CD8-positive, alpha-beta memory T cell (primary cell): ENCODE results near the gene LRRC14B. TPM values are rescaled to one million over a fixed set of nuclear protein-coding genes. Genes with fewer than 3 reads are reported as not detected.
A peak's percentile ranks its signal among the peaks of the same experiment; 100 is the strongest.

Experiments used
- CTCF ChIA-PET: fragments of 350-600 bp; sonication (Branson Sonifier 250); formaldehyde crosslinking; loops from one replicate; lab custom pipeline; 2021; ENCODE audit warnings: antibody characterized with exemption; lab: Charles Lee
- POLR2A ChIA-PET: fragments of 350-600 bp; sonication (Branson Sonifier 250); formaldehyde crosslinking; loops from one replicate; lab custom pipeline; 2021; ENCODE audit warnings: antibody characterized with exemption; lab: Charles Lee
- DNase-seq, 5 donors: peaks; one replicate each; pipeline versions ENCODE4 v3.0.0 to v3.0.0-alpha.2; 2020 to 2022; ENCODE audit warnings: mixed read lengths in 1 of 5
- H3K27ac ChIP-seq: one replicate; pipeline ENCODE4 v1.7.0; 2013; ENCODE audit warnings: low read depth, mild to moderate bottlenecking, low read length, moderate library complexity
- H3K27me3 ChIP-seq: 2 replicates; pipeline ENCODE4 v1.7.0; 2013; ENCODE audit warnings: low read length, mild to moderate bottlenecking; ENCODE audit not compliant: insufficient read depth, poor library complexity, severe bottlenecking
- H3K36me3 ChIP-seq: 2 replicates; pipeline ENCODE4 v1.7.0; 2013; ENCODE audit warnings: mild to moderate bottlenecking, low read length, moderate library complexity; ENCODE audit not compliant: insufficient read depth
- H3K4me1 ChIP-seq: 2 replicates; pipeline ENCODE4 v1.7.0; 2013; ENCODE audit warnings: mild to moderate bottlenecking, low read length, moderate library complexity; ENCODE audit not compliant: insufficient read depth
- H3K4me3 ChIP-seq: 2 replicates; pipeline ENCODE4 v1.7.0; 2013; ENCODE audit warnings: mild to moderate bottlenecking, low read length
- H3K9me3 ChIP-seq: 2 replicates; pipeline ENCODE4 v1.7.0; 2013; ENCODE audit warnings: mild to moderate bottlenecking, low read length
- H3K27ac Mint-ChIP-seq, 8 donors: one replicate each; pipeline ENCODE4 v1.8.0; 2020 to 2021; ENCODE audit warnings: mixed read lengths in 8 of 8, mild to moderate bottlenecking in 6 of 8, inconsistent platforms in 3 of 8, moderate library complexity in 3 of 8
- H3K27me3 Mint-ChIP-seq, 2 donors: one replicate each; pipeline ENCODE4 v1.8.0; 2020 to 2021; ENCODE audit warnings: mixed read lengths in 2 of 2, mild to moderate bottlenecking in 1 of 2, moderate library complexity in 1 of 2
- H3K36me3 Mint-ChIP-seq, 3 donors: one replicate each; pipeline ENCODE4 v1.8.0; 2020 to 2021; ENCODE audit warnings: mixed read lengths in 3 of 3, inconsistent platforms in 1 of 3, mild to moderate bottlenecking in 1 of 3
- H3K4me1 Mint-ChIP-seq, 3 donors: one replicate each; pipeline ENCODE4 v1.8.0; 2020 to 2021; ENCODE audit warnings: mixed read lengths in 3 of 3, inconsistent platforms in 1 of 3, mild to moderate bottlenecking in 1 of 3
- H3K4me3 Mint-ChIP-seq, 7 donors: one replicate each; pipeline ENCODE4 v1.8.0; 2020 to 2021; ENCODE audit warnings: mixed read lengths in 7 of 7, mild to moderate bottlenecking in 6 of 7, moderate library complexity in 4 of 7, inconsistent platforms in 2 of 7
- H3K9me3 Mint-ChIP-seq, 5 donors: one replicate each; pipeline ENCODE4 v1.8.0; 2020 to 2022; ENCODE audit warnings: mixed read lengths in 5 of 5, mild to moderate bottlenecking in 3 of 5, moderate library complexity in 2 of 5, inconsistent platforms in 1 of 5
- polyA plus RNA-seq: library from polyadenylated mRNA; unstranded; fragments of 300-500 nt; fragmentation: Illumina TruSeq; gene quantifications from one replicate; pipeline ENCODE4 v1.2.3, GENCODE V29; 2021
- total RNA-seq, 2 experiments: library from RNA; stranded (reverse); gene quantifications; one replicate each; pipeline ENCODE4 v1.2.3, GENCODE V29; 2021

The LRRC14B gene
- total and polyA plus RNA-seq, 3 experiments from 2014 or later = not detected

DNA sequence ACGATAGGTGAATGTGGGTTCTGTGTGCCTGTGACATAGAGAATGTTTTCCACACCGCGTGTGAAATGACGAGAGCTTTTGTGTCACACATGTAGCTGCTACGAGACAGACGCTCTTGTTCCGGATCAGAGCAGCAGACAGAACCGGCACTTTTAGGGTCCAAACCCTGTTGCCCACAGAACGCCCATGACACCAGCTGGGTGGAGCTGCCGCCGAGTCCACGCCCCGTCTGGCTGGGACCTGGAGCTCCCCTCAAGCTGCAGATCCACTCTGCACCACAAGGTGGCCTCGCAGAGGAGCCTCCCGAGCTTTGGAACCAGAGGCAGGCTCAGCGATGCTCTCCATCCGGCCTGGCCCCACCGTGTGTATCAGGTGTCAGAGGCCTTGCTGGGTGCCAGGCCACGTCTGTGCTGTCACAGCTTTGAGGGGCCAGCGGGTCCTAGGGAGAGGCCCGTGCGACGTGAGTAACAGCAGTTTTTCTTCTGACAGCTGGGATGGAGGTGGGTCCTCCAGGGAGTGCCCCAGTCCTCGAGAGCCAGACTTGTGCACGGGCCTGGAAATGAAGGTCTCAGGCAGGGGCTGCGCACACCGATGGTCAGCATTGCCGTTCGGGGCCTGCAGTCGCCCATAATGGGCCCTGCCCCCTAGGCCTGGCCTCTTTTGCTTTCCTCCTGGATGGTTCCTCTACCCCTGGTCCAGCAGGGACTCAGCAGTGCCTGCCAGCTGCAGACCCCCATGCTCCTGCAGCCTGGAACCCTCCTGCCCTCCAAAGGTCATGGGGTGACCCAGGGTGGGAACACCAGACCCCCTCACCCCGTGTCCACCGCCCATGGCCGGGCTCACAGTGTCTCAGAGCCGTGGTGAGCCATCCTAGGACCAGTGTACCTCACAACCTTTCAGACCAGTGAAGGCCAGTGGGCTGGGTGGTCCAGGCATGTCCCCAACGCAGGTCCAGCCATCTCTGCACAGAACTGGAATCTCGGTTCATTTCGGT lies 2.5 kb upstream of the LRRC14B start:
- peaks cover 6 to 11% (median 6%) of the 10 kb centered on the region in 3 donors for H3K4me1 Mint-ChIP-seq
- H3K9me3 Mint-ChIP-seq = no peaks in the 10 kb centered on the region
- peak overlapping the region in 5 of 8 donors; percentile 6 to 83 (median 21) for H3K27ac Mint-ChIP-seq
- CTCF ChIA-PET = interaction anchor here (0.8 to 1.8 kb wide), 14 partner anchors 8 to 242 kb away, joined by 3 to 10 read pairs (median 4); partner anchors contain the start of genes CCDC127, PDCD6 and SDHA
- H3K9me3 ChIP-seq = no peaks in the 10 kb centered on the region
- H3K4me1 ChIP-seq = peaks cover 5% of the 10 kb centered on the region
- peak overlapping the region in 5 of 7 donors; percentile 42 to 72 (median 57) for H3K4me3 Mint-ChIP-seq
- H3K36me3 Mint-ChIP-seq = no peaks in the 10 kb centered on the region
- no peak overlapping the region for H3K27ac ChIP-seq
- no peaks in the 10 kb centered on the region for H3K36me3 ChIP-seq
- peaks cover 5 to 12% of the 10 kb centered on the region in 2 donors for H3K27me3 Mint-ChIP-seq
- POLR2A ChIA-PET = interaction anchor here (0.9 kb wide), 2 partner anchors 29 to 30 kb away, joined by 4 to 5 read pairs; partner anchors contain the start of genes CCDC127 and SDHA
- peak; percentile 79 to 90 (median 81) for DNase-seq
- H3K27me3 ChIP-seq = peaks cover 5% of the 10 kb centered on the region
- H3K4me3 ChIP-seq = no peak overlapping the region

DNA sequence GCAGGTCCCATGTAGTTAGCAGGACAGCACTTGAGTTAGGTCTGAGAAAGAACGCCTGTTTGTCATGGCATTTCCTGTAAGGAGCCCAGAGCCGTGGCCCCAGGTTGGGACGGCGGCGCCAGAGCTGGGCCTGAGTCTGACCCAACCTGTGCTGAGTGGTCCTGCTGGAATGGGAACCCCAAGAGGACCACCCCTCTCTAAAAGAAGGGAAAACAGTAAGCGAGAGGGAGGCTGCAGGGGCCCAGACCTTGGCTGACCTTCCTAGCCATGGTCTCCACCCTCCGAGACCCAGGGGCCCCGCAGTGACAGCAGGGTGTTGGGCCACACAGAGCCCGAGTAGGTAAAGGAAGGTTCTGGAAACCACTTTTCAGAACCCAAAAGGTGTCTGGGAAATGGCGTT lies 1.8 kb upstream of the LRRC14B start:
- H3K4me1 Mint-ChIP-seq = peaks cover 6 to 11% (median 6%) of the 10 kb centered on the region in 3 donors
- peaks cover 5 to 12% of the 10 kb centered on the region in 2 donors for H3K27me3 Mint-ChIP-seq
- no peak overlapping the region for H3K27ac Mint-ChIP-seq
- no peaks in the 10 kb centered on the region for H3K36me3 Mint-ChIP-seq
- H3K4me3 Mint-ChIP-seq = no peak overlapping the region
- Histone ChIP-seq H3K4me3 (no peak overlapping the region), H3K36me3 (no peaks in the 10 kb centered on the region), H3K4me1 (peaks cover 5% of the 10 kb centered on the region), H3K9me3 (no peaks in the 10 kb centered on the region), H3K27ac (no peak overlapping the region), H3K27me3 (peaks cover 5% of the 10 kb centered on the region)
- POLR2A ChIA-PET = no interaction called here
- CTCF ChIA-PET = interaction anchor here (1.6 kb wide), 1 partner anchor 56 kb away, joined by 3 read pairs; no protein-coding TSS in a partner anchor
- no peaks in the 10 kb centered on the region for H3K9me3 Mint-ChIP-seq
- peak in 1 of 5 donors; percentile 30 for DNase-seq

DNA sequence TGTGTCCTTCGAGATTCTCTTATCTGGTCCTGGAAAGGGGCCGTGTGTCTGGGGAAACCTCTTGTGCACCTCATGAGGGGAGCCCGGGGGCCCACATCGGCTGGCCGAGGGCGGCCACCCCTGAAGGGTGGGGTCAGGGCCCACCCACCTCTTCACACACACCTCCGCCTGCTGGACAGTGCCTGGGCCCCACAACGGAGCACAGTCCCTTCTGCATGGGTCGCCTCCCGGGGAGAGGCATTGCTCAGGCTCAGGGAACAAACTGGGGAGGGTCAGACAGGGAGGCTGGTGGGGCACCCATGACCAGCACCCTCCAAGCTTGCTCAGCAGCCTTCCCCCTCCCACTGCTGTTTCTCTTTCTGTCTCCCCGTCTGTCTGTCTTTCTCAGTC lies 1.3 kb upstream of the LRRC14B start:
- peak in 1 of 5 donors; percentile 43 for DNase-seq
- POLR2A ChIA-PET = no interaction called here
- peak overlapping the region in 1 of 8 donors; percentile 42 for H3K27ac Mint-ChIP-seq

DNA sequence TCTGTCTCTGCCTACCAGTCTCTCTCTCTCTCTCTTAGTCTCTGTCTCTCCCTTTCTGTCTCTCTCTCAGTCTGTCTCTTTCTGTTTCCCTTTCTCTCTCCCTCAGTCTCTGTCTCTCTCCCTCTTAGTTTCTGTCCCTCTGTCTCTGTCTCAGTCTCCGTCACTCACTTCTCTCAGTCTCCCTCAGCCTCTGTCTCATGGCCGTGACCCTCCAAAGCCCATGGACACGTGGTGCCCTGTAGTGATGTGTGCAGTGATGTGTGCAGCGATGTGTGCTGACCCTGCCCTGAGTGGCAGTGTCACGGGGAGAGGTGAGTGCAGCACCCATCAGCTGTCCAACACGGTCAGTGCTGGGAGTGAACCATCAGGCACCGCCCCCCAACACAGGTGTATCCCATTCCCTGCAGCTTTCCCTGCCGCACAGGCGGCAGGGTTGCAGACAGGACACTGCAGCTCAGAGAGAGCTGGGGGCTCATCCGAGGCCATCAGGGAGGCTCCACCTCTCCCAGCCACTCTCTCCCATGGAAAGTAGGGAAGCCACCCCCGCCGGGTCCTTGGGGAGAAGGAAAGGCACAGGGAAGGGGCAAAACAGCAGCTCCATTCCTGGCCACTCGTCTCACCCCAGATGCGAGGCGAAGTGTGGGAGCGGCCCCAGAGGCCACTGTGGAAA lies 794 bp upstream of the LRRC14B start:
- H3K4me1 Mint-ChIP-seq = peaks cover 6 to 11% (median 8%) of the 10 kb centered on the region in 3 donors

More for the DNA sequence above, 1.3 kb upstream of the LRRC14B start:
- H3K9me3 Mint-ChIP-seq = no peaks in the 10 kb centered on the region
- Histone ChIP-seq H3K9me3 (no peaks in the 10 kb centered on the region), H3K27me3 (peaks cover 5% of the 10 kb centered on the region), H3K4me1 (peaks cover 5% of the 10 kb centered on the region), H3K27ac (no peak overlapping the region), H3K36me3 (no peaks in the 10 kb centered on the region), H3K4me3 (no peak overlapping the region)
- no peaks in the 10 kb centered on the region for H3K36me3 Mint-ChIP-seq
- CTCF ChIA-PET = no interaction called here
- H3K4me1 Mint-ChIP-seq = peaks cover 6 to 11% (median 6%) of the 10 kb centered on the region in 3 donors
- H3K4me3 Mint-ChIP-seq = no peak overlapping the region
- peaks cover 5 to 12% of the 10 kb centered on the region in 2 donors for H3K27me3 Mint-ChIP-seq

DNA sequence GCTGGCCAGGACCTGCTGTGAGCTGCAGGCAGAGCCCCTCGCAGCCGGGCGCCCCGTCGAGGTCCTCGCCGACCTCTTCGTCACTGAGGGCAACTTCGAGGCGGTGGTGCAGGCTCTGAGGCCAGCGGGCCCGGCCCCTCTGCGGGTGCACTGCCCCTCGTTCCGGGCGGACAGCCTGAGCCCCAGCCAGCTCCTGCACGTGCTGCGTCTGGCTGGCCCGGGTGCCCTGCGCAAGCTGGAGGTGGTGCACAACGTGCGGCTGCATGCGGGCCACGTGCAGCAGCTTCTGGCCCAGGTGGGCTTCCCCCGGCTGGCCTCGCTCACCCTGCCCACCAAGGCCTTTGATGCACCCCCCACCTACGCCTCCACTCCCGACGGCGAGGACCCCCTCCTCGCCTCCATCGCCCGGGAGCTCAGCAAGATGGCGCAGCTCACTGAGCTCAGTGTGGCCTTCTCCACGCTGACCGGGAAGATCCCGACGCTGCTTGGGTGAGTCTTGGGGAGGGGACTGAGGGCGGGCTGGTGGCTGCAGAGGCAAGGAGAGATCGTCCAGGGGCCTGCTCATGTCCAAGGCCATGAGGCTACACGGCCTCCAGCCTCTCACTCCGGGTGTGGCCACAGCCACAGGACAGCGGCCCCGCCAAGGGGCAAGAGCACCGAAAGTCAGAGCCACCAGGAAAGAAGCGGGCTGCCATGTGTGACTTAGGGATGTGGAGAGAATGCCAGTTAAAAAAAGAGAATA lies 825 bp downstream of the LRRC14B start:
- H3K27ac Mint-ChIP-seq = no peak overlapping the region
- Histone ChIP-seq H3K4me3 (no peak overlapping the region), H3K36me3 (no peaks in the 10 kb centered on the region), H3K9me3 (no peaks in the 10 kb centered on the region), H3K27me3 (peaks cover 5% of the 10 kb centered on the region), H3K27ac (no peak overlapping the region), H3K4me1 (peaks cover 5% of the 10 kb centered on the region)
- peak in 1 of 5 donors; percentile 35 for DNase-seq
- H3K4me1 Mint-ChIP-seq = peaks cover 6 to 11% (median 8%) of the 10 kb centered on the region in 3 donors
- H3K27me3 Mint-ChIP-seq = peaks cover 5 to 12% of the 10 kb centered on the region in 2 donors
- H3K9me3 Mint-ChIP-seq = no peaks in the 10 kb centered on the region
- ChIA-PET POLR2A (interaction anchor here (1.3 kb wide), 1 partner anchor 28 kb away, joined by 4 read pairs; no protein-coding TSS in a partner anchor), CTCF (no interaction called here)
- peak overlapping the region in 1 of 7 donors; percentile 4 for H3K4me3 Mint-ChIP-seq
- H3K36me3 Mint-ChIP-seq = no peaks in the 10 kb centered on the region

More for the DNA sequence above, 794 bp upstream of the LRRC14B start:
- Histone ChIP-seq H3K4me1 (peaks cover 5% of the 10 kb centered on the region), H3K36me3 (no peaks in the 10 kb centered on the region), H3K27ac (no peak overlapping the region), H3K4me3 (no peak overlapping the region), H3K9me3 (no peaks in the 10 kb centered on the region), H3K27me3 (peaks cover 5% of the 10 kb centered on the region)
- POLR2A ChIA-PET = interaction anchor here (1.3 kb wide), 1 partner anchor 29 kb away, joined by 4 read pairs; no protein-coding TSS in a partner anchor
- Mint-ChIP-seq H3K27ac (peak overlapping the region in 2 of 8 donors; percentile 7 to 42), H3K4me3 (no peak overlapping the region), H3K9me3 (no peaks in the 10 kb centered on the region), H3K36me3 (no peaks in the 10 kb centered on the region), H3K27me3 (peaks cover 5 to 12% of the 10 kb centered on the region in 2 donors)
- DNase-seq = peak in 1 of 5 donors; percentile 26
- CTCF ChIA-PET = no interaction called here

DNA sequence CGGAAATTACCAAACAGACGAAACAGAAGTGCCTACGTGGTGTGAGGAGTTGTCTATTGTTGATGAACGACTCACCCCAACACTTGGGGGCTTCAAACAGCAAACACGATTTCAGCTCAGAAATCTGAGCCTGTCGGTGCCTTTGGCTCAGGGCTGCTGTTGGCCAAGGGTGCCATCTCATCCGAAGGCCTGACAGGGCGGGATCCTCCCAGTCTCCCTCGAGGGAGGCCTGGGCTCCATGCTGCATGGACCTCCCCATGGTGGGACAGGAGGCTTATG lies 1.3 kb downstream of the LRRC14B start:
- Histone ChIP-seq H3K4me3 (no peak overlapping the region), H3K27me3 (peaks cover 5% of the 10 kb centered on the region), H3K9me3 (no peaks in the 10 kb centered on the region), H3K4me1 (peaks cover 5% of the 10 kb centered on the region), H3K36me3 (no peaks in the 10 kb centered on the region), H3K27ac (no peak overlapping the region)
- Mint-ChIP-seq H3K9me3 (no peaks in the 10 kb centered on the region), H3K36me3 (no peaks in the 10 kb centered on the region), H3K27ac (no peak overlapping the region), H3K4me3 (peak overlapping the region in 1 of 7 donors; percentile 4), H3K27me3 (peaks cover 3 to 12% of the 10 kb centered on the region in 2 donors), H3K4me1 (peaks cover 6 to 11% (median 8%) of the 10 kb centered on the region in 3 donors)
- POLR2A ChIA-PET = no interaction called here
- DNase-seq = no peak
- CTCF ChIA-PET = no interaction called here

DNA sequence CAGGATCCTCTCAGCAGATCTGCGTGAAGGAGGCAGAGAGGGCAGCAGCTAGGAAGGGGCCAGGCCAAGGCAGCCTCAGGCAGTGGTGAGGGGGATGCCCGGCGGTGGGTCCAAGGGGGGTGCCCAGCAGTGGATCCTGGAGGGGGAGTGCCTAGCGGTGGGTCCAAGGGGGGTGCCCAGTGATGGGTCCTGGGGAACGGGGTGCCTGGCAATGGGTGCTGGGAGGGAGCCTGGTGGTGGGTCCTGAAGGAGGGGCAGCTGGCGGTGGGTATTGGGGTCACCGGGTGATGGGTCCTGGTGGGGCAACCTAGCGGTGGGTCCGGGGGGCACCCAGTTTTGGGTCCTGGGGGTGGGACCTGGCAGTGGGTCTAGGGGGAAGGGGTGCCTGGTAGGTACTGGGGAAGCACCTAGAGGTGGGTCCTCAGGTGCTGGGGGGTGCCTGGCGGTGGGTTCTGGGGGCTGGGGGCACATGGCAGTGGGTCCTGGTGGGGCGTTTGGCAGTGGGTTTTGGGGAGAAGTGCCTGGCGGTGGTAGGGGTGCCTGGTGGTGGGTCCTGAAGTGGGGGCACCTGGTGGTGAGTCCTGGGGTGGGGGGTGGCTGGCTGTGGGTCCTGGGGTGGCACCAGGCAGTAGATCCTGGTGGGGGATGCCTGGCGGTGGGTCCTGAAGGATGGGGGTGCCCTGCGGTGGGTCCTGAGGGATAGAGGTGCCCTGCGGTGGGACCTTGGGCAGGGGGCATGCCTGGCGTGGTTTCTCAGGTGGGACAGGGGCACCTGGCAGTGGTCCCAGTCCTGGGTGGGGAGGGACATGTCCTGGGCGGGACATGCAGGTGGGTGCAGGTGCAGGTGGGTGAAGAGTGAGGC lies 1.9 kb downstream of the LRRC14B start:
- ChIA-PET POLR2A (no interaction called here), CTCF (no interaction called here)
- Histone ChIP-seq H3K4me3 (no peak overlapping the region), H3K27me3 (peaks cover under 1% of the 10 kb centered on the region), H3K27ac (no peak overlapping the region), H3K36me3 (no peaks in the 10 kb centered on the region), H3K4me1 (peaks cover 3% of the 10 kb centered on the region), H3K9me3 (no peaks in the 10 kb centered on the region)
- Mint-ChIP-seq H3K9me3 (no peaks in the 10 kb centered on the region), H3K27me3 (peaks cover 3 to 12% of the 10 kb centered on the region in 2 donors), H3K4me3 (no peak overlapping the region), H3K36me3 (no peaks in the 10 kb centered on the region), H3K27ac (peak overlapping the region in 1 of 8 donors; percentile 65), H3K4me1 (peaks cover 6 to 9% (median 8%) of the 10 kb centered on the region in 3 donors)
- no peak for DNase-seq
